IMR-90 (cell line): Measurements from ENCODE around the gene NKPD1. TPM values are rescaled to one million over a fixed set of nuclear protein-coding genes. Genes with fewer than 3 reads are reported as not detected.
A peak's percentile ranks its signal among the peaks of the same experiment; 100 is the strongest.

ENCODE experiments used
- CEBPB ChIP-seq: IDR thresholded peaks from 2 replicates; pipeline ENCODE4 v1.6.1; 2012; ENCODE audit warnings: low read depth, low read length, improper control_type of control experiment
- CHD1 ChIP-seq: IDR thresholded peaks from 2 replicates; pipeline ENCODE4 v1.6.1; 2012; ENCODE audit warnings: low read depth, low read length, improper control_type of control experiment
- FOS ChIP-seq: fragments of 150-350 bp; IDR thresholded peaks from 2 replicates; pipeline ENCODE4 v1.6.1; 2016; ENCODE audit warnings: low read depth, low read length
- MXI1 ChIP-seq: IDR thresholded peaks from 2 replicates; pipeline ENCODE4 v1.6.1; 2012; ENCODE audit warnings: low read depth, mild to moderate bottlenecking, low read length, moderate library complexity, borderline replicate concordance
- NFE2L2 ChIP-seq: fragments of 150-350 bp; IDR thresholded peaks from 2 replicates; pipeline ENCODE4 v1.6.1; 2016; ENCODE audit warnings: low read depth, mild to moderate bottlenecking, low read length
- POLR2A ChIP-seq: IDR thresholded peaks from 2 replicates; pipeline ENCODE4 v1.6.1; 2012; ENCODE audit warnings: mild to moderate bottlenecking, low read depth, low read length
- RAD21 ChIP-seq: IDR thresholded peaks from 2 replicates; pipeline ENCODE4 v1.6.1; 2012; ENCODE audit warnings: low read length, improper control_type of control experiment
- RFX5 ChIP-seq: IDR thresholded peaks from 2 replicates; pipeline ENCODE4 v1.8.0; 2012; ENCODE audit warnings: low read depth, mild to moderate bottlenecking, low read length, moderate library complexity
- polyA plus RNA-seq, 3 experiments: library from polyadenylated mRNA; depleted of rRNA; stranded (reverse); fragments of >200 nt; gene quantifications; 2 replicates each; pipeline ENCODE4 v1.2.3, GENCODE V29; 2012; ENCODE audit warnings: low replicate concordance in 1 of 3
- total RNA-seq: library from RNA; depleted of rRNA; stranded (reverse); fragments of >200 nt; gene quantifications from 2 replicates; pipeline ENCODE4 v1.2.3, GENCODE V29; 2012
- TF ChIP-seq, protein P1 (sequence below): fragments of 150-350 bp; IDR thresholded peaks from 2 replicates; pipeline ENCODE4 v1.6.1; 2017; ENCODE audit warnings: mild to moderate bottlenecking, antibody characterized with exemption, low read length, low read depth

NKPD1 gene
- total and polyA plus RNA-seq, 2 of the 4 experiments (the other 2 are of a cell fraction), result under 0.01 to 0.09 TPM

DNA sequence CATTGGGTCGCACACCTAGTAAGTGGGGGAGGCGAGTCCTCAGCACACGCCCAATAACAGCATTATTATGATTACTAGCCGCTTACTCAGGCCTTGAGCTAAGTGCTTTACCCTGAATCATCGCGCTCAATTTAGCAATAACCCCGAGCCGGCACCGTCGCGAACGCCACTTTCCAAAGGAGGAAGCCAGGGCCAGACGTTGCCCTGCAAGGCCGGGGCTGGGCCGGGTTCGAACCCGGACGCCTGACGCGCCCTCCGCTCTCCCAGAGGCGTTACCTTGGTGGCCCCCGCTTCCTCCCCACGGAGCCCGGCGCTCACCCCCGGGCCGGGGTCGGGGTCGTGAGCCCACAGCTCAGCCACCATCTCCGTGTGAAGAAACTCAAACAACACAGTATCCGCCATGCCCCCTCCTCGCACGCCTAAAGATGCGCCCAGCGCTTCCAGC lies 17.1 kb upstream of the NKPD1 start, which contains the start of gene TRAPPC6A (continued):
- TF ChIP-seq, protein P1, sequence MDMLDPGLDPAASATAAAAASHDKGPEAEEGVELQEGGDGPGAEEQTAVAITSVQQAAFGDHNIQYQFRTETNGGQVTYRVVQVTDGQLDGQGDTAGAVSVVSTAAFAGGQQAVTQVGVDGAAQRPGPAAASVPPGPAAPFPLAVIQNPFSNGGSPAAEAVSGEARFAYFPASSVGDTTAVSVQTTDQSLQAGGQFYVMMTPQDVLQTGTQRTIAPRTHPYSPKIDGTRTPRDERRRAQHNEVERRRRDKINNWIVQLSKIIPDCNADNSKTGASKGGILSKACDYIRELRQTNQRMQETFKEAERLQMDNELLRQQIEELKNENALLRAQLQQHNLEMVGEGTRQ, result no peak
- TF ChIP-seq RAD21, result no peak
- TF ChIP-seq FOS, result peak; percentile 54; the same call in 1 of the 2 replicates
- TF ChIP-seq NFE2L2, result no peak
- TF ChIP-seq CHD1, result peak; percentile 93; the same call in 1 of the 2 replicates
- no peak for TF ChIP-seq MXI1
- TF ChIP-seq CEBPB, result peak; percentile 88
- TF ChIP-seq POLR2A, result peak; percentile 86
- no peak for TF ChIP-seq RFX5
